Hepatocyte (in vitro differentiated cells): ENCODE data around the gene AOX1.

Source experiments
- CTCF ChIP-seq: fragments of 200-600 bp; sonication (generic); IDR thresholded peaks from 2 replicates; pipeline ENCODE4 v1.5.1; 2016; ENCODE audit warnings: antibody characterized with exemption, mild to moderate bottlenecking; ENCODE audit not compliant: poor library complexity
- EZH2 ChIP-seq: fragments of 200-600 bp; sonication (generic); IDR thresholded peaks from 2 replicates; pipeline ENCODE4 v1.6.1; 2016; ENCODE audit warnings: antibody characterized with exemption, mild to moderate bottlenecking, borderline replicate concordance
- EZH2phosphoT487 ChIP-seq: fragments of 200-600 bp; sonication (generic); IDR thresholded peaks from one replicate; pipeline ENCODE4 v1.6.1; 2018; ENCODE audit warnings: antibody characterized with exemption, mild to moderate bottlenecking, low read depth, moderate library complexity; ENCODE audit not compliant: unreplicated experiment, severe bottlenecking

- TF ChIP-seq CTCF (no peak), EZH2 (no peak), EZH2phosphoT487 (no peak)
Observed at GRCh38 chr2:200654823-200655222, 69.0 kb downstream of the AOX1 start.
